Measurements from ENCODE around the gene MLF2. TPM values are rescaled to one million over a fixed set of nuclear protein-coding genes. Genes with fewer than 3 reads are reported as not detected.

MLF2 gene
- total and polyA plus RNA-seq, 2 of the 13 experiments (the other 11 are each of a cell fraction or from before 2014, with no cell fraction given) = 88.1 to 167 TPM

- no peak for TF ChIP-seq AFF4 (CRISPR knock-in tag; IDR thresholded peaks at IDR 0.05)
- no peak for TF ChIP-seq CC2D1A (CRISPR knock-in tag; IDR thresholded peaks at IDR 0.05)
- TF ChIP-seq POGZ (CRISPR knock-in tag; IDR thresholded peaks at IDR 0.05) = no peak; the same call in 1 of the 2 replicates
- TF ChIP-seq SAFB2 (CRISPR knock-in tag; IDR thresholded peaks at IDR 0.05; ENCODE audit: borderline replicate concordance, low read depth) = no peak
- 0 out of 2 replicates have a peak, but pooled peaks have one; percentile 20 for TF ChIP-seq ZNF414 (CRISPR knock-in tag; IDR thresholded peaks at IDR 0.05)
- 0 out of 2 replicates have a peak, but pooled peaks have one; percentile 23 for TF ChIP-seq KMT2B (CRISPR knock-in tag; IDR thresholded peaks at IDR 0.05)
- TF ChIP-seq ZNF569 (CRISPR knock-in tag; IDR thresholded peaks at IDR 0.05; ENCODE audit: borderline replicate concordance) = no peak
- TF ChIP-seq ERF (CRISPR knock-in tag; IDR thresholded peaks at IDR 0.05) = peak; percentile 76
- TF ChIP-seq NR2C2 (CRISPR knock-in tag; IDR thresholded peaks at IDR 0.05; ENCODE audit: borderline replicate concordance) = peak; percentile 17; the same call in 1 of the 2 replicates
- no peak for TF ChIP-seq GZF1 (CRISPR knock-in tag; IDR thresholded peaks at IDR 0.05)
- TF ChIP-seq, protein P1, sequence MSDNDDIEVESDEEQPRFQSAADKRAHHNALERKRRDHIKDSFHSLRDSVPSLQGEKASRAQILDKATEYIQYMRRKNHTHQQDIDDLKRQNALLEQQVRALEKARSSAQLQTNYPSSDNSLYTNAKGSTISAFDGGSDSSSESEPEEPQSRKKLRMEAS (IDR thresholded peaks at IDR 0.05) = peak; percentile 37; the same call in 1 of the 2 replicates
- peak; percentile 37; the same call in 1 of the 2 replicates for TF ChIP-seq SALL1 (CRISPR knock-in tag; IDR thresholded peaks at IDR 0.05)
- TF ChIP-seq, protein P2, sequence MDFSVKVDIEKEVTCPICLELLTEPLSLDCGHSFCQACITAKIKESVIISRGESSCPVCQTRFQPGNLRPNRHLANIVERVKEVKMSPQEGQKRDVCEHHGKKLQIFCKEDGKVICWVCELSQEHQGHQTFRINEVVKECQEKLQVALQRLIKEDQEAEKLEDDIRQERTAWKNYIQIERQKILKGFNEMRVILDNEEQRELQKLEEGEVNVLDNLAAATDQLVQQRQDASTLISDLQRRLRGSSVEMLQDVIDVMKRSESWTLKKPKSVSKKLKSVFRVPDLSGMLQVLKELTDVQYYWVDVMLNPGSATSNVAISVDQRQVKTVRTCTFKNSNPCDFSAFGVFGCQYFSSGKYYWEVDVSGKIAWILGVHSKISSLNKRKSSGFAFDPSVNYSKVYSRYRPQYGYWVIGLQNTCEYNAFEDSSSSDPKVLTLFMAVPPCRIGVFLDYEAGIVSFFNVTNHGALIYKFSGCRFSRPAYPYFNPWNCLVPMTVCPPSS (IDR thresholded peaks at IDR 0.05) = no peak
- 0 out of 2 replicates have a peak, but pooled peaks have one; percentile 24 for TF ChIP-seq ZFP90 (CRISPR knock-in tag; IDR thresholded peaks at IDR 0.05; ENCODE audit: borderline replicate concordance)
- TF ChIP-seq NKX3-1 (CRISPR knock-in tag; IDR thresholded peaks at IDR 0.05) = peak; percentile 69; the same call in 1 of the 2 replicates
- peak; percentile 74; the same call in 1 of the 2 replicates for TF ChIP-seq ZKSCAN8 (CRISPR knock-in tag; IDR thresholded peaks at IDR 0.05; ENCODE audit: borderline replicate concordance)
These were observed 22.5 kb upstream of the MLF2 start (continued) for GRCh38 chr12:6775185-6776174.
